Adrenal gland (tissue), 5 donors: Measurements from ENCODE around the gene HINFP.

Experiments
- CTCF ChIP-seq, 6 experiments: fragments of 450-650 bp in 4 of 6; fragments of 200-600 bp in 2 of 6; sonication (generic) in 1 of 6; IDR thresholded peaks; 1 replicate in 5 of 6; 2 replicates in 1 of 6; pipeline versions ENCODE4 v1.5.1 to v1.8.0; 2016 to 2021; ENCODE audit warnings: antibody characterized with exemption in 6 of 6, mild to moderate bottlenecking in 2 of 6, moderate library complexity in 1 of 6
- POLR2A ChIP-seq, 2 donors: fragments of 450-650 bp; IDR thresholded peaks; one replicate each; pipeline ENCODE4 v1.6.1; 2017; ENCODE audit warnings: antibody characterized with exemption in 2 of 2, mild to moderate bottlenecking in 2 of 2, moderate library complexity in 1 of 2
- donor health status: DM: no; HTN: no; CAD: no.

- TF ChIP-seq POLR2A (IDR thresholded peaks at IDR 0.05) = no peak
- no peak for TF ChIP-seq CTCF (IDR thresholded peaks at IDR 0.05)
Measured at GRCh38 chr11:119116235-119116594, 5.2 kb upstream of the HINFP start.
